ENCODE measurements around the gene DHRS1.

GRCh38 chr14:24322672-24323071 is 23.1 kb upstream of the DHRS1 start:
- TF ChIP-seq CTCF (IDR thresholded peaks at IDR 0.05; ENCODE audit: borderline replicate concordance, extremely low read depth, low read length, poor library complexity, severe bottlenecking) (no peak), EZH2 (IDR thresholded peaks at IDR 0.05; ENCODE audit: borderline replicate concordance, low read depth, low read length, severe bottlenecking) (no peak)
